CD4-positive, alpha-beta T cell treated with Interleukin-17A for 4 hours (primary cell): Measurements from ENCODE around the gene DAZAP1.
"Not testable (repeated sequence)": the region's sequence is repeated elsewhere in the genome, so short reads cannot be mapped to it uniquely, and the experiment has no call there.

Experiments
- DNase-seq: peaks from one replicate; pipeline ENCODE4 v3.0.0-alpha.2; 2020; ENCODE audit warnings: mixed read lengths

DAZAP1 gene

GRCh38 chr19:1411255-1412191 is 4.1 kb downstream of the DAZAP1 start:
- DNase-seq: peak; percentile 19

- DNase-seq: no peak
Measured at GRCh38 chr19:1412323-1412923, 5.0 kb downstream of the DAZAP1 start.

GRCh38 chr19:1412995-1413800 is 5.8 kb downstream of the DAZAP1 start:
- no peak for DNase-seq

GRCh38 chr19:1416014-1416841 is 8.8 kb downstream of the DAZAP1 start:
- no peak for DNase-seq

GRCh38 chr19:1417145-1417544 is 9.8 kb downstream of the DAZAP1 start:
- no peak for DNase-seq

- DNase-seq: no peak
Measured at GRCh38 chr19:1417681-1418495, 10.5 kb downstream of the DAZAP1 start.

- no peak for DNase-seq
Measured at GRCh38 chr19:1418496-1418775, 11.1 kb downstream of the DAZAP1 start.

- DNase-seq: no peak
Measured at GRCh38 chr19:1418951-1419738, 11.8 kb downstream of the DAZAP1 start.

GRCh38 chr19:1420085-1420484 is 12.7 kb downstream of the DAZAP1 start:
- not testable (repeated sequence) for DNase-seq

- no peak for DNase-seq
Measured at GRCh38 chr19:1420590-1420989, 13.2 kb downstream of the DAZAP1 start.

- DNase-seq: no peak
Measured at GRCh38 chr19:1421218-1421957, 14.0 kb downstream of the DAZAP1 start.

- no peak for DNase-seq
Measured at GRCh38 chr19:1421958-1422305, 14.5 kb downstream of the DAZAP1 start.

- no peak for DNase-seq
Measured at GRCh38 chr19:1422360-1422759, 15.0 kb downstream of the DAZAP1 start.

GRCh38 chr19:1422943-1423342 is 15.6 kb downstream of the DAZAP1 start:
- no peak for DNase-seq

GRCh38 chr19:1423436-1424191 is 16.2 kb downstream of the DAZAP1 start:
- no peak for DNase-seq

GRCh38 chr19:1424192-1424955 is 17.0 kb downstream of the DAZAP1 start:
- DNase-seq: no peak

GRCh38 chr19:1425102-1425837 is 17.9 kb downstream of the DAZAP1 start:
- no peak for DNase-seq

- no peak for DNase-seq
Measured at GRCh38 chr19:1425902-1426301, 18.5 kb downstream of the DAZAP1 start.
